HG03378 (cell line): ENCODE results near the gene ROS1.

ENCODE experiments used
- ATAC-seq: cut with Tn5 transposase; IDR thresholded peaks from one replicate; pipeline ENCODE4 v1.9.1; 2021; ENCODE audit warnings: mild to moderate bottlenecking, moderate library complexity; ENCODE audit not compliant: unreplicated experiment

The ROS1 gene

DNA sequence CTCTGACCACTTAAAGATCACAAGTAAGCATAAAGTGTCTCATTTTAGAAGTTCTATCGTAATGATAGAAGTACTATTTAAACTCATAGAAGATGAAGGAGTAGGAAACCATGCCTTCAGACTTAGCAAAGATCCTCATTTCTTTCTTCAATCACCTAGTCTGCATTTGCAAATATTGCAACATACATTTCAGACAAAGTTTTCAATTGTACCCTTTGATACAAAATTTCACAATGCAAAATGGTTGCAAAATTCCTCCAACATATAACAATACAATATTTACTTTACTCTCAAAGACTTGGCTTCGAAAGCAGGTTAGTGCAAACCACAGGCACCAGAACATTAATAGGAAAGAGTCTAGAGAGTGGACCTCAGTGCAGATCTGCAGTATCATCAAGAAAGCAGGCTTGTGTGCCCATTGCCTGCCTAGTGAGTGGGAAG, 16.1 kb upstream of the ROS1 start:
- no peak for ATAC-seq

DNA sequence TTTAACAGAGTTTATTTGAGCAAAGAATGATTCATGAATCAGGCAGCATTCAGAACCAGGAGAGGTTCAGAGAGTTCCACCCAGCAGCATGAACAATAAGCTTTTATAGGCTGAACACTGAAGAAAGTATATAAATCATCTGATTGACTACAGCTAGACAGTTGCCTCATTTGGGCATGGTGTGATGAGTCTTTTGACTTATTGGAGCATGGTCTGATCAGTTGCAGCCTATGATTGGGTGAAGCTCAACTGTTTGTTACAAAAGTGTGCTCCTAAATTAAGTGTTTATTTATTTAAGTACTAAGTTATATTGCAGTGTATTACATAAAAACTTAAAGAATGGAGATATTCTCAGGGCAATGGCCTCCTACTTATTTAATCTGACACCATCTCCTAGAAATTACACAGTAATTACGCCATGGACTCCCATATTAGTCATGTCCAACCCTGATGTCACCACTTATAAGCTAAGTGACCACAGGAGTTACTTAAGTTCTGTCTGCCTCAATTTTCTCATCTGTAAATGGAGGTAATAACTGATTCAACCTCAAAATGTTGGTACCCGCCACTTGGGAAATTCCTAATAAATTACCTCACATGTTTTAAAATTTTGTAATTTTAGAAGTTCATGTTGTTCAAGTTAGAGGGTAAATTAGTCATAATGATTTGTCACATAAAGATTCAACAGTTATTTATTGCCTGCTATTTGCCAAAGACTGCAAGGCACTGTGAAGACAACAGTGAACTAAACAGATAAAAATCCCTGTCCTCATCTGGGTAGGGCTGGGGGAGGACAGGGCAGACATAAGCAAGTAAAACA, 15.2 kb upstream of the ROS1 start:
- ATAC-seq = no peak

DNA sequence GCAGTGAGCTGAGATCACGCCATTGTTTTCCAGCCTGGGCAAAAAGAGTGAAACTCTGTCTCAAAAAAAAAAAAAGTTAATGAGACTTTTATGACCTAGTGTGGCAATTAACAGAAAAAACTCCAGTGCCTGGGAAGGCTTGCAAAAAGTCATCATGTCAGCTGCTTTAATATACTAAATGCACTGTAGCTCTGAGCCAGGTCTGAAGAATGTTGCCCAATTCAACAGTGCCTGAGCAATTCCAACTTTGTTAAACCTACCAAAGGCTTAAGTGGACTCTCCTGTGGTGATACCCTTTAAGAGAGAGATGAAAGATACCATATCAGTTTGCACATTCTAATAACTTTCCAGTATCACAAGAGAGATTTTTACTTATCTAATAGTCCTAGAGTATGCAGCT, 6.5 kb upstream of the ROS1 start:
- ATAC-seq = no peak

DNA sequence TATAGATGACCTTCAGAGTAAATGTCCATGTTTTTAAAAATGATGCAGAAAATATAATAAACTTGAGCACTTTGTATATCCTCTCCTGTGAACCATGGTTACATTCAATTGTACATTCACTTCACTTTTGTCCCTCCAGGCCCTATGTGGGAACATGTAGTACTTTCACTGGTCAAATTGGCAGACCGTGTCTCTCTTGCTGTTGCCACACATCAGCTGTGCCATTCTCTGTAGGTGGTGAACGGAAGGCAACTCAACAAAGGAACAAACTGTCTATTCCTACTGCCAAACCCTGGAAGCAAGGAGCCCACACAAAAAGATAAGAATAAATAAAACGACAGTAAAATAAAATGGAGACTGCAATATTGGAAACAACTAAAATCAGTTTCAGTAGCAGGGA, 2.0 kb downstream of the ROS1 start:
- ATAC-seq = no peak

DNA sequence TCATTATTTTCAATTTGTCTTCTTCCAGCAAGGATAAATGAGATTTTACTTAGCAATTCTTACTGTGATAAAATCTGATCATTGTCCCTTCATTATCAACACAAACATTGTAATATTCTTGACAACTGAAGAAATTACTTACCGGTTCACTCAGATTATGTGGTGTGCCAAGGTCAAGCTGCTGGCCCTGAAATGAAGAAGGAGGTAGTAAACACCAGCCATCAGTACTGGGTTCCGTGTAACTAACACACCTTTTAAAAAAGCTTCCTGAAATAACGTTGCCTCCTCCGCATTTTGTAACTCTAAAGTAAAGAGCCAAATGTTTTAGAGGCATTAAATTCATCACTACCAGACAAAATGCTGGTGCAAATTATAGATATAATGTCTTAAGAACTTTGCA, 7.4 kb downstream of the ROS1 start:
- no peak for ATAC-seq

DNA sequence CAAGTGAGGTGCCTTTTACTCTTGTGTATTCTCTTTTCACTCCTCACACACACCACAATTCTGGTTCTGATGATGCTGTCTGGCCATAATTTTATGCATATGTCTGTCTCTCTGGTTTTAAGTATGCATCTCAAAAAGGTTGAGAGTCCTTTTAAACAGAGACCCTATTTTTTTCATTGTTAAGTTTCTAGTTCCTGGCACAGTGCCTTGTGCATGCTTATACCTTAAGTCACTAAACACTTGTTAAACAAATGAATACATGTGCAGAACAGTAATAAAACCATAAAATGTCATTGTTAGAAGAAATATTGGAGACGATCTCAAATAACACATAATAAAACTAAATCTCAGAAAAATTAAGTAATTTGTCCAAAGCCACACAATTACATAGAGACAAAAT, 7.9 kb downstream of the ROS1 start:
- no peak for ATAC-seq

DNA sequence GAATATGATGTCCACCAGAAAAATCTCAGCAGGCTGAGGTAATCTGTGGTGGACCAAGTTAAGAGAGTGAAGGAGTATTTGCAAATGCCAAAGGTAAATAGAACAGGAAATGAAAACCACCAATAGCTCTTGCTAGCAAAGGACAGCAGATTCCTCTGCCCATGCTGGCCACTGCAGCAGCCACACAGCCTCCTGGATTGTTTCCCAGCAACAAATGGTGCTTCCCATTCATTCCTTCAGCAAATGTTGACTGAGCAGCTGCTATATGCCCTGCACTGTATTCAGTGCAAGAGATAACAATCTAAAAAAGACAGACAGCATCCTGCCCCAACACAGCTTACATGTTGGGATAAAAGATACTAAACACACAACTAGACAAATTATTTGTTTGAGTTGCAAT, 11.0 kb downstream of the ROS1 start:
- ATAC-seq = no peak

DNA sequence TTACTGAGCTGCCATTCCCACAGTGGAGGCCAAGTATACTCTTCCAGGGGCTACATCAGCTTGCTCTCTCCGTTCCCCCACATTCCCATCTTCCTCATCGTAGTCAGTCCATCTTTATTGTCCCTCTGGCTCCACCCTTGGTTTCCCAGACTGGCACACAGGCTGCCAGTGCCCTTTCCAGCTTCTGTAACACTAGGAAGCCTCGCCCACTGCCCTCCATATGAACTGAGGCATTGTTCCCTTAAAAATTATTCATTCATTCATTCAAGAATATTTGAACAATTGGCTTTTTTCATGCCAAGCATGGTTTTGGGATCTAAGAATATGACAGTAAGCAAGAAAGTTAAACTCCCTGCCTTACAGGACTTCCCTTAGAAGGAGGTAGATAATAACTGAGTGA, 14.3 kb downstream of the ROS1 start:
- ATAC-seq = no peak

DNA sequence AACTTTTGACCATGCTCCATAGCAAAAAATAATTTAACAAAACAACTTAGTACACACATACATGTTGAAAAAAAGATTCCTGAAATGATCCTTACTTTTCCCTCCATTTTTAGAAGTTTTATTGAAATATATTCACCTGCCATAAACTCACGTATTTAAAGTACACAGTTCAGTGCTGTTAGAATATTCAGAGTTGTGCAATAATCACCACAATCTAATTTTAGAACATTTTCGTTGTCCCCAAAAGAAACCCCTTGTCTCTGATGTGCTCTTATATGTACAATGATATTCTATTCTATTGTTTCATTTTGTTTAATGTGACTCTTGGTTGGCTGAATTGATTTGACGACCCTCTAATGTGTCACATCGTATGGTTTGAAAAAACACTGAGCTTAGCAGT, 15.9 kb downstream of the ROS1 start:
- no peak for ATAC-seq

DNA sequence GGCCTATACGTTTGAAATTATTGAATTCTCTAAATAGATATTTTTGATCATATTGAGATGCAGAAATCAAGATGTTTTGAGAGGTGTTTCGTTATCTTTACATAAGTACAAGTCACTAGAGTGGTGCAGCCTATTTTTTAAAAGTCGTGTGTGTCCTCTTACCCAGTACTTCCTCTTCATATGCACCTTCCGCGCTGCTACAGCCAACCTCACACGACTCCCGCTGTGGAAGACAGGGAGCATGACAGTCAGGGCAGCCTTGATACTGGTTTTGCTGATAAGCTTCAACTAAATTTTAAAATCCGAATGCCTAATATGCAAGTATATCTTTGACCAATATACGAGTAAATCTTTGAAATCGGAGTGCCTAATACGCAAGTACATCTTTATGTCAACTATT, 16.3 kb downstream of the ROS1 start:
- ATAC-seq = no peak

DNA sequence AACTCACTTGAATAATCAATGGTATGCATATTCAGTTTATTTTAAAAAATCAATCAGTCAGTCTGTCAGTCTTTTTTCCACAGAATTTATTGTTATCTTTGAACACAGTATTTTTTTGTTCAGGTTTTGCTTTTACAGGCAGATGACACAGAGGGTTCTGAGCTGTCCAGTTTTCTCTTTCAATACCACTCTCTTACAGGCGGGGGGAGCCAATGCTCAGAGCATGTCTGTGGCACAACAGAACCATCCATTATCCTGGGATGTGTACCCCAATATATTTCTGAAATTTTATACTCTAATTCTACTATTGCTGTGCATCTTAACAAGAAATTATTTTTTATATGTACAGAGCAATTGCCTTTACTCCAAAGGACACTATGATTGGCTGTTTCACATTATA, 21.2 kb downstream of the ROS1 start:
- no peak for ATAC-seq

DNA sequence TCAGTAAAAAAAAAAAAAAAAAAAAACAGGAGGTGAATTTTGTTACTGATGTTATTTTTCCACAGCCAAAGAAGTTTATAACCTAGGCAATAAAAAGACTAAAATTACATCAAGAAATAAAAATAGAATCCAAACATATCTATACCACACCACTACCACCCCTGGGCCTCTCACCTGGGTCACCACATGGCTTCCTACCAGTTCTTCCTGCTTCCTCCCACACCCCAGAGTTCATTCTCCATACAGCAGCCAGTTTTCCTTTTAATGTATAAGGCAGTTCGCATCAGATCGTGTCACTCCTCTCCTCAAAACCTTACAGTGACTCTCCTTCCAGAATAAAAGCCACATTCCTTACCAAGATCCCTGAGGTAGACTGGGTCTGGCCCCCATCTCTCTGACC, 23.9 kb downstream of the ROS1 start:
- no peak for ATAC-seq

DNA sequence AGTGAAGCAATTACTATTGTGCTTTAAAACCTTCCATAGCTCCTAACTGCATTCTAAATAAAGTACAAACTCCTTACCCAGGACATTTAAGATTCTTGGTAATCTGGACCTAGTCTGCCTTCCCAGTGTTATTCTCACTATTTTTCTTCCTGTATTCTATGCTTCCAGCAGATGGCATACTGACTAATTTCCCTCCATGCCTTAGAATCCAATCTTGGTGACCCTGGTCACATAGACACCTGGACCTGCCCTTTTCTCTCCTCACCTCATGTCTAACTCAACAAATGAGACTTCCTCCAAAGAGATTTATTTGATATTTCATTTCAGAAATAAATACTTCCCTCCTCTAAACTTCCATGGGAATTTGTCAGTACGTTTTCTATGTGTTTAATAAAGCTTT, 25.8 kb downstream of the ROS1 start:
- no peak for ATAC-seq

DNA sequence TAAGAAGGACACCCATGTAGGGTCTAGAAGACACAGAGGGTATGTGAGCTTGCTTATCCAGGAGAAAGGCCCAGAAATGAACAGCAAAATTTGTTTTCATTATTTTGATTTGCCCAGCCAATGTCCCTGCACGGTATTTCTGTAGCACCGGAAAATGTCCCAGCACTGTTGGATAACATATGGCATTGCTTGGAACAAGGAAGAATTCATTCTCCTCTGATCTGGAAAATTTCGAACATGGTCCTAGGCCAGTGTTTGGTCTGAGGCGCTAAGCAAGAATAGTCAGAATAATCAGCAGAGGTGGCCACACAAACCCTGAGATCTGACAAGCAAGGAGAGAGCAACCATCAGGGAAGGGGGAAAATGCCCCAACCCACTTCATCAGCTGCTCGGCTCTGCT, 26.6 kb downstream of the ROS1 start:
- ATAC-seq = no peak

DNA sequence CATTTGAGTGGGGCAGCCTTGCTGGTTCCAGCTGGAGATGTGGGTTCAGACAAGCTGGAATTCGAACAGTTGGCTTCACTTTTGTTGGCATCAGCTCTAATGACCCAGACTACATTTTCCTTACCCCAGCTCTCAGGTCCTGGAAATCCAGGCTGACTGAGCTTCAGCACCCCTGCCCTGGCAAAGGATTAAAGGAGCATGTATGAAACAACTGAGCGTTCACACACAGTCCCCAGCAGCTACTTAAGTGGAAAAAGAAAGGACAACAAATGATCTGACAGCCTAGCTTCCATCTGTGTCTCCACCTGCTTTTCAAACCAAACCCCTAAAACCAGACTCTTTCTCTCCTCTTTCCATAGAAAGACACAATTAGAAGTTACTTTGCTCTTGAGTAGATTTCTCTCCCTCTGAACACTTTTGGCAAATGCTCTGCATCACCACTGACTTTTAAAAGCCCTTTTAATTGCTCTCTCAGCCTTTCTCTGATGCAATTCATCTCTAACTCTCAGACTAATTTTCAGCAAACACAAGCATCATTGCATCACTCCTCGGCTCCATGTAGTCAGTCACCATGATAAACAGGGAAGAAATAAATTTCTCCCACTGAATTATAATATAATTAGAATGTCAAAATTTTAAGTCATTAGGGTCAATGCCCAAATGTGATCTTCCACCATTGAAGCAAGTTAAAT, 28.1 kb downstream of the ROS1 start:
- no peak for ATAC-seq

DNA sequence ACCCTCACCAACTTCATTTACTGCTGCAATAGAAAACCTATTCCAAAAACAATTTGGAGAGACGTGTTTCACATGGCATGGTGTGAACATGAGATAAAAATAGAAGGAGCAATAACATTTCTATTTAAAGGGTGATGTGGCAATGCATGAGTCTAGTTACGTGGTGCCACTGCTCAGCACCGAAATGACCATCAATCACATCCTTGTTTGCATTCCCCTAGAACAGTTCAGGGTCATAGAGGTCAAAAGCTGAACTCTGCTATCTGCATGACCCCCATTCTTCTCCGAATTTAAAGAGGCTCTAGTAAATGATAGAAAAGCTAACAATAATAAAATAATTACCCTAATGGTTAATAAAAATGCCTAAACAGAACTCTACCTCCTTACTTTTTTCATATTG, 29.5 kb downstream of the ROS1 start:
- ATAC-seq = no peak

DNA sequence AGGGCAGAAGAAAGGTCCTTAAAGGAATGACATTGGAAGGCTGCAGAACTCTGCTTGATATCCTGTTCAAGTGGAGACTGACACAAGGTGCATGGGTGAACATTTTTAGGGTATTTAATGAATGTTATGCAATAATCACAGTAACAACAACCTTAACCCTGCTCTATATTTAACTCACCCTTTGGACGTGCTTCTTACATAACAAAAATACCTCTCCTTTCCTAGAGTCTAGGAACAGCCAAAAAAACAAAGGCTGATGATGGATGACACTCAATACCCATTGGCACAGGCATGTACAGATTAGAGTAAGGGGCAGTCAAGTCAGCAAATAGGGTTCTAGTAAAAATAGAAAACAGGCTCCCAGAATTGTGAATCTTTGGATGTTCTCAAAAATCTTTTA, 30.6 kb downstream of the ROS1 start:
- ATAC-seq = no peak

DNA sequence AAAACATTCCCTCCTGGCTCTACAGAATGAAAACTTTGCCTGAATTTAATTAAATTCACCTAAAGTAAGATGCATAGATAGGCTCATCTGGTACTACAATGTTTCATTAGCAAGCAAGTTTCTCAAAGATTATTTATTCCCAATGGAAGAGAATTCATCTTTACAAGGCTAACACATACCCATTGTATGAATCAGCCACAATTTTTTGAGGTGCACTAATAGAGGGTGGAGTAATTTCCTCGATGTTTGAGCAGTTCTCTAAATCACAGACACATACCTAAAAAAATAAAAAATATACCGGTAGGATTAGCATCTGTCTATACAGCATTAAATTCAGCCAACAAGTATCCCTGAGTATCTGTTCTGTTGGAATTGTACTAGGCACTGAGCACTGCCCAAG, 32.7 kb downstream of the ROS1 start:
- ATAC-seq = no peak

DNA sequence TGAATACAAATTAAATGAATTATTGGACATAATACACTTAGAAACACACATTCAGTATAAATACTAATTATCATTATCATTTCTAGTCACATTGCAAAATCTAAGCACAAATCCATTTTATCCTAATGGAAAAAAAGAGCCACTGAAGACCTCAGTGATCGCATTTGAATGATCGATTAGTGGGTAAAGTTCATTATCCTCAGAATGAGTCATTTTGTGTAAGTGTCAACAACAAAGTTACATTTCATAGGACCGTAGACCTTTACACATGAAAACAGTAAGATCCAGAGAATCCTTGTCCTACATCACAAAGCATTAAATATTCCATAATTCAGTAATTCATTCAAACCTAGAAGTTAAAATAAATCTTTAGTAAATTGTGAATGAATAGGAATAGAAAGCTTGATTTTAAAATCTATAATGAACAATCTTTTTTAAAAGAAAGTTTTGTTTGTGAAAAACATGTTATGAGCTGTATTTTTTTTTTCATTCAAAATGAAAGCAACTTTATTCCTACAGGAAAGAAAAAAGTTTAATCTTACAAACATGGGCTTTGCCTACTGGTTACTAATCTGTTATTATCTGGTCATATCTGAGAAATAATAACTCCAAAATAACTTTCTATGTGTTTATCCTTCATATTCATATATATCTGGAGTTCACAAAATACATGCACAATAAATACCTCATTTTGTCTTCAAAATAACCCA, 33.7 kb downstream of the ROS1 start:
- ATAC-seq = no peak

DNA sequence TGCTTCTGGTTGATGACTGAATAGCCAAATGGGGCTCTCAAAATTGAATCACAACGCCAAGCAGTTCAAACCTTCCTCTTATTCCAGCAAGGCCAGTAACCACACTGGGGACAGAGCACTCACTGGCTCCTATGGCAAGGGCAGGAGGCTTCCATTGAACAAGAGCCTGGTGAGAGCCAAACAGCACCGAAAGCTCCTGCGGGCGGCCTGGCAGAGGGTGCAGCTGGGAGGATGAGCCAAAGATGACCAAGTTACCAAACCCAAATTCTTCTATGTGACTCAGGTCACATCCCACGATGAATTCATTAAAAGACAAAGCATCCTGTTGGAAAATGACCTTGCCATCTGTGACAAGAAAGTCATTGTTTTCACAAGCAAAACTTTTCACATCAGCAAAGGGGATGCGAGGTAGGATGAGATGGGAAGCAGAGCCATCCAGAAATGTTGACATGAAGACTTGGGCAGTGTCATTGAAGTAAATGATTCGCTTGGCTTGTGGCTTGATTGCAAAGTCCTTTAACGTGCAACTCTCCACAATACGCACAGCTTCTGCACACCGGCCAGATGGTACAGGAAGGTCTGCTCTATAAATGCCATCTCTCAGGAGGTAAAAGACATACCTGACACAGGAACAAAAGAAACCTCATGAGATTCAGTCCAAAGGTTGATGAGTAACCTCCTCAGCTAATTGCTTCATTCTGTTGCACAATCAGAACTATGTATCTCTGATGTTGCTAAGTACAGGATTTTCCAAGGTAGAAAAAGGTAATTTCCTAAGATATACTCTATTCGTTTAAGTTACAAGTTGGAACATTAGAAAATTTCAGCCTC, 36.3 kb downstream of the ROS1 start:
- no peak for ATAC-seq

DNA sequence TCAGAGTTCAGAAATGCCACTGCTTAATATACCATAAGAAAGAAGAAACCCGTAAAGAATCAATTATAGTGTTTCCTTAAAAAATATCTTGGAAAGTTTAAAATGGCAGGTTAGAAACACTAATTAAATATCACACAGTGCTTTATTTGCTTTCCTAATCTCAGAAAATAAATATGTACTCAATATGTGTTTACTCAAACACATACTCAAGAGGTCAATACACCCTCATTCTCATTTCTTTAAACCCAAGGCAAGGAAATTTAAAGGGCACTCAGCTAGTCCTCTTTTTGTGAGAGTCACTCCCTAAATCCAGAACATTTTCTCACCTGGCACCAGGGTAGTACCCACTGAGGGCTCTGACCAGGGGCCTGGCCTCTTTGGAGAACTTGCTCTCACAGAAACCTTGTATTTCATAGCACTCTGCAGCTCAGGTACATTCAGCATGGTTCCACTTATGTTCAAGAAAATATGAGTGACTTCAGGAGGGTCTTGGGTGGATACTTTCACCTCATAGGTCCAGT, 38.2 kb downstream of the ROS1 start:
- ATAC-seq = no peak
